ENCODE results near the gene LHB.
"Not testable (repeated sequence)": the region's sequence is repeated elsewhere in the genome, so short reads cannot be mapped to it uniquely, and the experiment has no call there.

LHB gene

DNA sequence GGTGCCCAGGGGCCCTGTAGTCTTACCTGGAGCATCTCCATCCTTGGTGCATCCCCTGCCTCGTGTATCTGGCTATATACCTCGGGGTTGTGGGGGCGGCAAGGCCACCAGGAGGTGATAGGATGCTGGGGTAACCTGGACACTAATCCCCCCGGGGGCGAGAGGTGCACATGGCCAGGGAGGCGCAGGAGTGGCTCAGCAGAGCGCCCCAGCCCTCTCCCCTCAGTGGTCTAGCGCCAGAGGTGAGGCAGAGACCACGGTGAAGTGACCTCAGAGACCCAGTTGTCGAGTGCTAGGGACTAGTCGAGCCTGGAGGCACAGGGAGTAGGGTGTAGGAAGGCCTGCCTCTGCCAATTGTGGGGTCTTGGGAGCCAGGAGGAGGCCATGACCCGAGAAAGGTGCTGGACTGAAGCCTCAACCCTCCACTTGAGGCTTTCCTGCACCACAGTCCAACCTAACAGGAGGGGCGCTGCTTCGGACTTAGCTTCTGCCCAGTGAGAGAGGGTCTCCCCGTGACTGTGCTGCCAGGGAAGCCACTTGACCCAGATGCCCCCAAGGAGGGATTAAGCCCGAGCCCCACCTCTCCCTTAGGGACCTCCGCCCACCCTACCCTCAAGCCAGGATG lies at the start of gene LHB:
LHB (minus strand) TSS at position 51 of the 625 bp plus-strand sequence; CDS start at position 41, 10 bp downstream.
- DNase-seq (ENCODE audit: low read depth) = no peak

DNA sequence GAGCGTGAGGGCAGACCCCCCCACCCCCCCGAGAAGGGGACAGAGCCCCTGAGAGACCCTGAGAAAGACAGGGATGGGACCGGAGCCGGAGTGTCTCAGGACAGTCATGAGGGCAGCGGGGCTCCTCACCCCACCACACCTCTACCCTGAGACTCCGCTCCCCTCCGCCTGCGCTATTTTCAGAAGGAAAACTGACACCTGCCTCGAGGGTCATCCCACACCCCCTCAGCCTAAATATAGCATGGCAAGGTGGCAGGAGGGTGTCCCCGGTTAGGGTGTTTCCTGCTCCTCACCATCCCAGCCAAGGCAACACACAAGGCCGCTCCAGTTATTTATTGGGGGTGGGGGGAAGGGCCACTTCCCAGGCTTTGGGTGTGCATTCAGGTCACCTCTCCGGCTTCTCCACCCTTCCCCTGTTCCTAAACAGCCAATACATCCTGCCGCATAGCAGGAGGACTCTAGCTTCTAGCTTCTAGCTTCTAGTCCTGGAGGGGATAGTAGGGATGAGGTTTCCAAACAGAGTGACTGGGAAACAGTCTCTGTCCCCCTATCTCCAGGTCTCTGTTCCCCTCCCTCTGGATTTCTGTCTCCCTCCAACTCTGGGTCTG lies 49.1 kb upstream of the LHB start:
- DNase-seq (ENCODE audit: low read depth) = no peak

DNA sequence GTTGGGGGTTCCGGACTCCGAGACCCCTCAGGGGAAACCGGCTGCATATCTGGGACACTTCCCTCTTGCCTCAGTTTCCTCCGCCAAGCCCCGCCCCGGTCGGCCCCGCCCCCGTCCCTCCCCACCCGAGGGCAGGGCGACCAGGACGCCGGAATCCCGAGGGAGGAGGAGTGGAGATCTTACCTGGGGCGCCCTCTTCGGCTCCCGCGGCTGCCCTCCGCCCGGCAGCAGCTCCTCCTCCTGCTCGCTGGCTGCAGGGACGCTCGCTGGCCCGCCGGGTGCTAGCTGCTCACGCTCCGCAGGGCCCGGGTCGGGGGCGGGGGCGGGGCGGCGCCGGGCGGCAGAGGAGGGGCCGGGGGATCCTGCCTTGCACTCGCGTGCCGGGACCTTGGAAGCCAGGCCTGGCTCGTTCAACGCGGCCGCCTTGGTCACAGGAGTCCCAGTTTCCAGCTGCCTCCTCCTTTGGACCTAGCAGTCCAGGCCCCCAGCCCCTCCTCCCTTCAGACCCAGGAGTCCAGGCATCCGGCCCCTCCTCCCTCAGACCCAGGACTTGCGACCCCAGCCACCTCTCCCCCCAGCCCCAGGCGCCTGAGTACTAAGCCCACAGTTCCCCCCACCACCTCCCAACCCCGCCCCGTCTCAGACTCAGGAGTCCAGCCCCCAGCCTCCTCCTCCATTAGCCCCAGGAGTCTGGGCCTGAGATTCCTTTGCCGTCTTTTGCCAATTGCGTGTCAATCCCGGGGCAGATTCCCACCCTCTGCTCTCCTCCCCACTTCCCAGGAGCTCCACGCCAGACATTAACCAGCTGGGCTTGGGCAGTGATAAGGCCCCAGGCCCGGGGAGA lies 48.1 kb upstream of the LHB start, which contains the start of gene NTF4:
NTF4 (minus strand) TSS at position 51 of the 844 bp plus-strand sequence. CDS start 2,821 bp downstream, outside the sequence.
- DNase-seq (ENCODE audit: low read depth) = no peak

DNA sequence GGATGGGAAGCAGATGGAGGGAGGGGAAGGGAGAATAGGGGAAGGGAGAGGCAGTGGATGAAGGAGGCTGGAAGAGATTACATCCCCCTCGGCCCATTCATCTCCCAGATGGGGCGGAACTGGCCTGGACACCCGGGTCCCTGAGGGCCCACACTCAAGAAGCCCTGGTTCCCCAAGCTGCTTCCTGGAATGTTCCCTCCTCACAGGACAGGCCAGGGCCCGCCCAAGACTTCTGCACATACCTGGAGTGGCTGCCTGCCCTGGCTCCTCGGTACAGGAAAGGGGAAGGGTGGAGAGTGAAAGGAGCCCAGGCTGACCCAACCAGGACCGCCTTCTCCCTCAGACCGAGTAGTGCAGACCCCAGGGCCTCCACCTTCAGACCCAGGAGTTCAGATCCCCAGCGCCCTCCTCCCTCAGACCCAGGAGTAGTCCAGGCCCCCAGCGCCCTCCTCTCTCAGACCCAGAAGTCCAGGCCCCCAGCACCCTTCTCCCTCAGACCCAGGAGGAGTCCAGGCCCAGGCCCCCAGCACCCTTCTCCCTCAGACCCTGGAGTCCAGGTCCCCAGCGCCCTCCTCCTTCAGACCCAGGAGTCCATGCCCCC lies 47.2 kb upstream of the LHB start:
- no peak for DNase-seq (ENCODE audit: low read depth)

DNA sequence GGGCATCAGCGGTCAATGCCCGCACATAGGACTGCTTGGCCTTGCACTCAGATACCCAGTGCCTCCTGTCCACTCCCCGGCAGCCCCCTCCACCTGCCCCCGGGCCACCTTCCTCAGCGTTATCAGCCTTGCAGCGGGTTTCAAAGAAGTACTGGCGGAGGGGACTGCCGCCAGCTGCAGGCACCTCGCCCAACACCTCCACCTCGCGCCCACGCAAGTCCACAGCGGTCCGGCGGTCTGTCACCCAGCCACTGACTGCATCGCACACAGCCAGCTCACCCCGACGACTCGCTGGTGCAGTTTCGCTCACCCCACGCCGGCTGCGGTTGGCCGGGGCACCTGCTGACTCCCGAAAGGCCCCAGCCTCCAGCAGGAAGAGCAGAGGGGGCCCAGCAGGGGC lies 44.6 kb upstream of the LHB start:
- DNase-seq (ENCODE audit: low read depth) = no peak

DNA sequence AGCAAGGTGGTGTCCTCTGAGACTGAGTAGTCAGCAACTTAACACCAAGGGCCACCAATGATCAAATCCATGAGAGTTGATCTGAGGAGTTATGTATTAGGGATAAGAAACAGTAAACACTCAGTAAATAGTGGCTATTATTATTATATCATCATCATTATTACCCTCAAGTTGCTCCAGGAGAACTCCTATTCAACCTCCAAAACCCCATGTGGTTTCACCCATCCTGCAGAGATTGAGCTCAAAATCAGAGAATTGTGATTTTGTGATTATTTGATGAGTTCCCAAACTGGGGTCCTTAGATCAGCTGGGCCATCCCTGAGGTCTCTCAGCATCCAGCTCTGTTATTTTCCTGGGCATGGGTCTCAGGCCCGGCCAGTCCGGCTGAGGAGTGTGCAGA lies 44.1 kb upstream of the LHB start:
- DNase-seq (ENCODE audit: low read depth) = no peak

DNA sequence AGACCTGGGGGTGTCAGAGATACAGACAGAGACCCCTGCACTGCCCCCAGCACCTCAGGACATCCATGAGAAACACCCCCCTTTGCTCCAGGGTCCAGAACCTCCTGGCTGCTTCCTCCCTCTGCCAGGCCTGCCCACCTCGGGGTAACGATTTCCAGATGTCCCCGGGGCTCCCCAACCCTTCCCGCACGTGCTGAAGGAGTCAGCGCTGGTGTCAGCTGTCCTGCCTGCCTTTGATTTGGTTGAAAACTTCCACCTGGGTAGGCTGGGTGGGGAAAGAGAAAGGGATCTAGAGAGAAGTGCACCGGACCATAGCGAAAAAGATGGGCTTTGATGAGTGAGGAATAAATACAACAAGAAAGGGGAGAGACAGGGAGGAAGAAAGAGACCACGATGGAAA lies 42.2 kb upstream of the LHB start:
- DNase-seq (ENCODE audit: low read depth) = no peak

DNA sequence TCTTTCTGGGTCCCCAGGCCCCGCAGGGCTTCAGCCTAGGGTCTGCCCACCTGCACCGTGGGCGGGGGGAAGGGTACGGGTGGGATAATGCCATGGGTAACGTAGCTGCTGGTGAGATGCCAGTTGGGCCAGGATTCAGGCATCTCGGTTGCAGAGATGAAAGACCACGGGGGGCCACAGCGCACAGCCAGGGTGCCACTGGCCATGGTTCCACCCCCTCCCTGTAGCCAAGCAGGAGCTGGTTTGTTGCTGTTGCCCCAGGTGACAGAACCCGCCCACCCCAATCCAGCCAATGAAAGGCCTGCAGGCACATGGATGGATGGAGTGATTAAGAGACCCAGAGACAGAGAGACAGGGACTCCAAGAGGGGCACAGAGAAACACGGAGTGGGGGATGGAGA lies 41.7 kb upstream of the LHB start:
- DNase-seq (ENCODE audit: low read depth) = no peak

DNA sequence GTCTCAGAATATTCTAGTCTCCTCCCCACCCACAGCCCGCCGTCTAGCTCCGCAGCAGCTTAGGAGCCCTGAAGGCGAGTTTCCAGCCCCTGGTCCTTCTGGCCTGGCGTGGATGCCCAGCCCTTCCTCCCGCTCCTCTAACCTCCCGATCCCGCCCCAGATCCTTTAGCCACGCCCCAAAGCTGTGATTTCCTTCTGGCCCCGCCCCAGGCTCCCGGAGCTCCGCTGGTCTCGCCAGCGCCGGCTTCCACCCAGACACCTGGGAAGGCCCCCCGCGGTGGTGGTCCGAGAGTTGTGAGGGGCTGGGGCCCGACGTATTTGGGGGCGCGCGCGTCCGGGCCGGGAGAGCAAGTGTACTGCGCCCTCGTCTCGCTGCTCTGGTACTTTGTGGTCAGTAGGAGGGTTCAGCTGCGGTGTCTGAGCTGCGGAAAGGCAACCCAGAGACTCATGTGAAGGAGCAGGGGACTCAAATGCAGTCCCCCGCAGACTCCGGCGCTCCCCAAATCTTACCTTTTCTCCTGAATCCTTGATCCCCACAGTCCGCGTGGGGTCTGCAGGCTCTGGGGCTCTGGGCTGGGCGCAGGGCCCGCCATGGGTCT lies 40.8 kb upstream of the LHB start, which contains the start of gene CGB7:
CGB7 (minus strand) TSS at position 114 of the 599 bp plus-strand sequence. CDS start 2,374 bp downstream, outside the sequence.
- no peak for DNase-seq (ENCODE audit: low read depth)

DNA sequence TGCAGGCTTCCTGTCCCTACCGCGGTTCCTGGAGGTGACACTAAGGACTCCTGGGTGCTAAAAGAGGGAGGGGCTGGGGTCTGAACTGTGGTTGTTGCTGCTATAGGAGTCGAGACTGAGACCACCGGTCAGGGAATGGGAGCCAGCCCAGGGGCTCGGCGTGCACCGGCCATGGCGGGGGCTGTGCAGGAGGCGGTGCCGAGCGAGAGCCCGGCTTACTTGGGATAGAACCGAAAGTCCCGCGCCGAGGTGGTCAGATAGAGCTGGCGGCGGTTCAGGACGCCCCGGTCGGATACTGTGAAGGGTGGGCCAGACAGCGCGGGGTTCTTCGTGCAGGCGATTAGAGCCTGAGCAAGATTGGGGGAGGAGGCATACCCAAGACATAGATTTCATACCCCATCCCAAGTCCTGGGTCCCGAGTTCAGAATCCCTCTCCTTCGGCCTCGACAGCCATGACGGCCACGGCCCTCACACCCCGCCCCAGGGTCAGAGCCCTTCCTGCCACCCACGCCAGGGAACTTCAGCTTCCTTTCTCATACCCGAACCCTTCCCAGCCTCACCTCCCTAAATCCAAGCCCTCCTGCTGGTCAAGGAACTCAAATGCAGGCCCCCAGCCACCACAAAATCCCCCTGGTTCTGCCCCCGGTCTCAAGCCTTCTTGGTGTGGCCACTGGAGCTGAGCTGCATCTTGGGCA lies 40.2 kb upstream of the LHB start:
- DNase-seq (ENCODE audit: low read depth) = not testable (repeated sequence)

DNA sequence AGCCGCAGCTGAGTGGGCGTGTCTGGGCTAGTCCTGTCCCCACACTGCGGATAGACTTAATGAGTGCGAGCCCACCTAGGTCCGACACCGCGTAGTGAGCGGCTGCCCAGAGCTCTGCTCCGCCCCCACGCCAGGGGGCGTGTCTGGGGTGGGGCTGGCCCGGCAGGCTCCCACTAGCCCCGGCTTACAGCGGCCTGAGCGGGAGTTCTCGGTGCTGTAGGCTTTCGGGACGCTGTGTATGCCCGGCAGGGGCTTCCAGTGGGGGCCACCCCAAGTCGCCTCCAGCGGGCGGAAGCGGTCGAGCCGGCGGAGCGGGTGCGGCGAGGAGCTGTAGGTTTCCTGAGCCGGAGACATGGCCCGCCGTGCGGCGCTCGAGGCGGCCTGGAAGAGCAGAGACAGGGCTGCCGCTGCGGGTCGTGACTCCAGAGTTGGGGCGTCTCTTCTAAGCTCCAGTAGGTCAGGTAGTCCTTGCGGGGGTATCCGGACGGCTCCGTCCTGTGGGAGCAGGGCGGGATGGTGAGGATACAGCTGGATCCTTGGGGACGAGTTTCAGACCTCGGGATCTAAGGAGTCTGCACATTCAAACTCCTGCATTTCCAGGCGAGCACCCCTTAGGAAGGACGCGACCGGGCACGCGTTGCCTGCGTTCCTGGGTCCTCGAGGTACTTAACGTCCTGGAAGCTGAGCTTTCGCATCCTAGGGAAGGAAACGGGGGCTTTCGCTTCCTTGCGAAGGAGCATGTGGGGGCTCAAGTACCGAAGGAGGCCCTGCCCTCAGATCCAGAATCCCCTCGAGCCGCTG lies 39.4 kb upstream of the LHB start:
- no peak for DNase-seq (ENCODE audit: low read depth)

DNA sequence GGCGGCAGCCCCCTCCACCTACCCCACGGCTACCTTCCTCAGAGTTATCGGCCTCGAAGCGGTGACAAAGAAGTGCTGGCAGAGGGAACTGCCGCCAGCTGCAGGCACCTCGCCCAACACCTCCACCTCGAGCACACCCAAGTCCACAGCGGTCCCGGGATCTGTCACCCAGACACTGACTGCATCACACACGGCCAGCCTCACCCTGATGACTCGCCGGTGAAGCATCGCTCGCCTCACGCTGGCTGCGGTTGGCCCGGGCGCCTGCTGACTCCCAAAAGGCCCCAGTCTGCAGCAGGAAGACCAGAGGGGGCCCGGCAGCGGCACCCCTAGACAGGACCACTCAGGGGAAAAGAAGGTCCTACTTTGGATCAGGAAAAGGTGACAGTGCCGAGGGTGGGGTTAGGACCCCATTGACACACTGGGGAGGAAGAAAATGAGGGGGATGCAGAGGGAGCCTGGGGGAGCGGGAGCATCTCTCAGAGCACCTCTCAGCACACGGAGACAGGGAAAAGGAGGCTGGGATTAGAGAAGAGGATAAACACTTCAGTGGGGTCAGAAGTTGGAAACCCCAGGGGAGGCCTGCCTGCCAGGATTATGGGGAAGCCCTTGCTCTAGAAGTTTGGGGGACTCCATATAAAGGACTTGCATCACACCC lies 33.6 kb upstream of the LHB start:
- not testable (repeated sequence) for DNase-seq (ENCODE audit: low read depth)

DNA sequence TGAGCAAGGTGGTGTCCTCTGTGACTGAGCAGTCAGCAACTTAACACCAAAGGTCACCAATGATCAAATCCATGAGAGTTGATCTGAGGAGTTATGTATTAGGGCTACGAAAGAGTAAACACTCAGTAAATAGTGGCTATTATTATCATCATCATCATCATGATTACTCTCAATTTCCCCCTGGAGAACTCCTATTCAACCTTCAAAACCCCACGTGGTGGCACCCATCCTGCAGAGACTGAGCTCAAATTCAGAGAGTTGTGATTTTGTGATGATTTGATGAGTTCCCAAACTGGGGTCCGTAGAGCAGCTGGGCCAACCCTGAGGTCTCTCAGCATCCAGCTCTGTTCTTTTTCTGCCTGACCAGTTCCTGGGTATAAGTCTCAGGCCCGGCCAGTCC lies 32.9 kb upstream of the LHB start:
- not testable (repeated sequence) for DNase-seq (ENCODE audit: low read depth)

DNA sequence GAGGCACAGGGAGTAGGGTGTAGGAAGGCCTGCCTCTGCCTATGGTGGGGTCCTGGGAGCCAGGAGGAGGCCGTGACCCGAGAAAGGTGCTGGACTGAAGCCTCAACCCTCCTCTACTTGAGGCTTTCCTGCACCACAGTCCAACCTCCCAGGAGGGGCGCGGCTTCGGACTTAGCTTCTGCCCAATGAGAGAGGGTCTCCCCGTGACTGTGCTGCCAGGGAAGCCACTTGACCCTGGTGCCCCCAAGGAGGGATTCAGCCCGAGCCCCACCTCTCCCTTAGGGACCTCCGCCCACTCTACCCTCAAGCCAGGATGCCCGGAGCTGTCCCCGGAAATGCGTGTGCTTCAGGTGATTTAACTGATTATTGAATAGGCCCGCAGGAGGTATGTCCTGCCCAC lies 32.1 kb upstream of the LHB start, which contains the start of gene CGB8:
CGB8 (minus strand) TSS at position 101 of the 400 bp plus-strand sequence. CDS start 372 bp downstream, outside the sequence.
- DNase-seq (ENCODE audit: low read depth) = not testable (repeated sequence)

DNA sequence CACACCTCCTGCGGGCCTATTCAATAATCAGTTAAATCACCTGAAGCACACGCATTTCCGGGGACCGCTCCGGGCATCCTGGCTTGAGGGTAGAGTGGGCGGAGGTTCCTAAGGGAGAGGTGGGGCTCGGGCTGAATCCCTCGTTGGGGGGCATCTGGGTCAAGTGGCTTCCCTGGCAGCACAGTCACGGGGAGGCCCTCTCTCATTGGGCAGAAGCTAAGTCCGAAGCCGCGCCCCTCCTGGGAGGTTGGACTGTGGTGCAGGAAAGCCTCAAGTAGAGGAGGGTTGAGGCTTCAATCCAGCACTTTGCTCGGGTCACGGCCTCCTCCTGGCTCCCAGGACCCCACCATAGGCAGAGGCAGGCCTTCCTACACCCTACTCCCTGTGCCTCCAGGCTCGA lies 26.7 kb upstream of the LHB start, which contains the start of gene CGB5:
CGB5 (plus strand) TSS at position 301 of the 400 bp plus-strand sequence. CDS start 362 bp downstream, outside the sequence.
- DNase-seq (ENCODE audit: low read depth) = not testable (repeated sequence)

DNA sequence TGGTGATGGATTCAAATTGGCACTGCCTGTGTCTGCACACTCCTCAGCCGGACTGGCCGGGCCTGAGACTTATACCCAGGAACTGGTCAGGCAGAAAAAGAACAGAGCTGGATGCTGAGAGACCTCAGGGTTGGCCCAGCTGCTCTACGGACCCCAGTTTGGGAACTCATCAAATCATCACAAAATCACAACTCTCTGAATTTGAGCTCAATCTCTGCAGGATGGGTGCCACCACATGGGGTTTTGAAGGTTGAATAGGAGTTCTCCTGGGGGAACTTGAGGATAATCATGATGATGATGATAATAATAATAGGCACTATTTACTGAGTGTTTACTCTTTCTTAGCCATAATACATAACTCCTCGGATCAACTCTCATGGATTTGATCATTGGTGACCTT lies 25.8 kb upstream of the LHB start:
- not testable (repeated sequence) for DNase-seq (ENCODE audit: low read depth)

DNA sequence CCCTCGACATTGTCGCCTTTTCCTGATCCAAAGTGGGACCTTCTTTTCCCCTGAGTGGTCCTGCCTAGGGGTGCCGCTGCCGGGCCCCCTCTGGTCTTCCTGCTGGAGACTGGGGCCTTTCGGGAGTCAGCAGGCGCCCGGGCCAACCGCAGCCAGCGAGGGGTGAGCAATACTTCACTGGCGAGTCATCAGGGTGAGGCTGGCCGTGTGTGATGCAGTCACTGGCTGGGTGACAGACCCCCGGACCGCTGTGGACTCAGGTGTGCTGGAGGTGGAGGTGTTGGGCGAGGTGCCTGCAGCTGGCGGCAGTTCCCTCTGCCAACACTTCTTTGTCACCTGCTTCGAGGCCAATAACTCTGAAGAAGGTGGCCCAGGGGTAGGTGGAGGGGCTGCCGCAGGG lies 25.3 kb upstream of the LHB start:
- DNase-seq (ENCODE audit: low read depth) = no peak

DNA sequence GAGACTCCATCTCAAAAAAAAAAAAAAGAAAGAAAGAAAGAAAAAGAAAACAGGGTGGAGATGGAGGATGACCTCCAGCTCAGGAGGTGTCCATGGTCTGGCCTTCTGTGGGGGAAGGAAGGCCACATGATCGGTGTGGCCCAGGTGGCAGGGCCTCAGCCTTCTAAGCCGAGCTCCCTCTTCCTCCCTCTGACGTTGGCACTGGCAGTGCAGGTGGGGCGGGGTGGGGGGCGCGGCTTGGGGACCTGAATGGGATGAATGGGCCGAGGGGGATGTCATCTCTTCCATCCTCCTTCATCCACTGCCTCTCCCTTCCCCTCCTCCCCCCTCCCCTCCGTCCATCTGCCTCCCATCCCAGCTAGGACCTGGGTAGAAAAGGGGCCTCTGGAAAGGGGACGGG lies 22.8 kb upstream of the LHB start:
- not testable (repeated sequence) for DNase-seq (ENCODE audit: low read depth)

DNA sequence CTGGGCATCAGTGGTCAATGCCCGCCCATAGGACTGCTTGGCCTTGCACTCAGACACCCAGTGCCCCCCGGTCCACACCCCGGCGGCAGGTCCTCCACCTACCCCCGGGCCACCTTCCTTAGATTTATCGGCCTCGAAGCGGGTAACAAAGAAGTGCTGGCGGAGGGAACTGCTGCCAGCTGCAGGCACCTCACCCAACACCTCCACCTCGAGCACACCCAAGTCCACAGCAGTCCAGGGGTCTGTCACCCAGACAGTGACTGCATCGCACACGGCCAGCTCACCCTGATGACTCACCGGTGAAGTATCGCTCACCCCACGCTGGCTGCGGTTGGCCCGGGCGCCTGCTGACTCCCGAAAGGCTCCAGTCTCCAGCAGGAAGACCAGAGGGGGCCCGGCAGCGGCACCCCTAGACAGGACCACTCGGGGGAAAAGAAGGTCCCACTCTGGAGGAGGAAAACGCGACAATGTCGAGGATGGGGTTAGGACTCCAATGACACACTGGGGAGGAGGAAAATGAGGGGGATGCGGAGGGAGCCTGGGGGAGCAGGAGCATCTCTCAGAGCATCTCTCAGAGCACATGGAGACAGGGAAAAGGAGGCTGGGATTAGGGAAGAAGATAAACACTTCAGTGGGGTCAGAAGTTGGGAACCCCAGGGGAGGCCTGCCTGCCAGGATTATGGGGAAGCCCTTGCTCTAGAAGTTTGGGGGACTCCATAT lies 21.8 kb upstream of the LHB start:
- DNase-seq (ENCODE audit: low read depth) = not testable (repeated sequence)

Data from stimulated activated CD8-positive, alpha-beta memory T cell treated with anti-CD3 and anti-CD28 coated beads, Interleukin-15, amount 100 ng/mL, for 1 hour (primary cell).